ENCODE measurements around the gene PIGR.

- TF ChIP-seq POLR2A (IDR thresholded peaks at IDR 0.05) (no peak), CTCF (IDR thresholded peaks at IDR 0.05) (no peak)
Measured at GRCh38 chr1:206958144-206958543, 11.9 kb upstream of the PIGR start.

Data from testis (tissue), 2 donors.